GM18870 (cell line): ENCODE results near the gene CYP2W1.
"Not testable (repeated sequence)": the region's sequence is repeated elsewhere in the genome, so short reads cannot be mapped to it uniquely, and the experiment has no call there.

Experiments
- ATAC-seq: cut with Tn5 transposase; IDR thresholded peaks from one replicate; pipeline ENCODE4 v1.9.1; 2021; ENCODE audit warnings: moderate library complexity; ENCODE audit not compliant: unreplicated experiment

CYP2W1 gene

DNA sequence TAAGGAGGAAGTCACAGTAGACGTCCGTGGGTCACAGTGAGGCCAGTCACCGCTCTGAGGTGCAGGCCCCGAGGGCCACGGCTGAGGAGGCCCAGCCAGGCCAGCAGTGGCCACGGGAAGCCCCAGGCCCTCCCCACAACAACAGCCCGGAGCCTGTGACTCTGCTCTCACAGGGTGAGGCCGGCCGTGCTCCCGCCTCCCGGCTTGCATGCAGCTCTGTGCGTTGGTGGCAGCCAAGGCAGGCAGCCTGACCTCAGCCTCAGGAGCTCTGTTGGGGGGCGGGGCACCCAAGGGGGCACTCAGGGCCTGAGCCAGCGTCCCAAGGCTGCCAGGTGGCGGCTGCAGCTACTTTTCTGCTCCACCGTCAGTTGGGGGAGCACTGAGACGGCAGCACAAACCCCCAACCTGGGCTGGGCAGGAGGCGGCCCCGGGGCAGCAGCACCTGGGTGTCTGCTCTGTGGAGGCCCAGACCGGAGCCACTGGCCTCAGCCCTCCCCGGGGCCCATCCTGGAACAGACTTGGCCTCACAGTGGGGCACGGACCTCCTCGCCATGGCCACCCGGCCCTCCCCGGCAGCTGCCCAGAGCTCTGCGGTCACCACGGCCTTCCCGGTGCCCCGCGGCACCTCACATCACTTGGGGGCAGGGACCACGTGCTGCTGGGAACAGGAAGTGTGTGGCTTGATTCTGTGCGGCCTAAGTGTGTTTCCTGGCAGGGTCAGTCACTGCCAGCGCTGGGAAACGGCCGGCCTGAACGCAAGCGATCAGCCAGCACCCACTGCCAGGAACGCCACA is 13.3 kb downstream of the CYP2W1 start:
- no peak for ATAC-seq

DNA sequence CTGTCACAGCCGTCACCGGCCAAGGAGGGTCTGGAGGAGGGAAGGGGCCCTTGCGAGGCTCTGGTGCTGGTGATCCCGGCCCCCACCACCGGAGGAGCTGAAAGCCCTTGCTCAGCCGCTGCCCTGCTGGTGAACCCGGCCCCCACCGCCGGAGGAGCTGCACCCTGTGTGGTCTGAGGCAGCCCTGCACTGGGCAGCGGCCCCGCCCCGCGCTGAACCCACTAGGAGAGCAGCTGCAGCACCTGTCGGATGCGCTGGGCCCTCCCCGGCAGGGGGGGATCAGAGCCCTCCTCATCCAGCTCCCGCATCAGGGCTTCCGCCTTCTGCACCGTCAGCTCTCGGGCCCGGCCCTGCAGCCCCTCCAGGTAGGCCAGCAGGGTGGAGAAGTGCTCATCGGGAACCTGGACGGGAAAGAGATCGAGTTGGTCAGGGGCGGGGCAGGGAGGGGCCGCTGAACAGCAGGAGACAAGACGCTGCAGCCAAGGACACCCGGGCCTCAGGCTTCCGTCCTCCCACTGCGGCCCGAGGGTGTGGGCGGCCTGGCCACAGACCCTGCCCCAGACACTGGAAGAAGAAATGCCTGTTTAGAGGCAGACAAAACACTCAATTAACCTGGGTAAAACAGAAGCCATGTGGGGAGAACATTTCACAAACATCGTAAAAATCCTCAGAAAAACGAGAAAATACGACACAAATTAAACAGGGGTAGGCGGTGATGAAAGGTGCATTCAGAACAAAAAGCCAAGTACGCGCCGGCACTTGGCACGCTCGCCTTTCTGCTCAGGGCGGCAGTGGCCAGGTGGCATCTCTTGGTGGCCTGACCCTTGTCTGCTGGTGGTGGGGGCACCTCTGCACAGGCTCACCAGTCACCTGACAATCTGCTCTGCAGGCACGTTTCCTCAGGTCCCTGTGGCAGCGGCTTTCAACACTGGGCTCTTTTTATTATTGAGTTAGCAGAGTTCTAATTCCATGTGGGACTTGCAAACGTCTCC is 14.7 kb downstream of the CYP2W1 start:
- ATAC-seq: no peak

DNA sequence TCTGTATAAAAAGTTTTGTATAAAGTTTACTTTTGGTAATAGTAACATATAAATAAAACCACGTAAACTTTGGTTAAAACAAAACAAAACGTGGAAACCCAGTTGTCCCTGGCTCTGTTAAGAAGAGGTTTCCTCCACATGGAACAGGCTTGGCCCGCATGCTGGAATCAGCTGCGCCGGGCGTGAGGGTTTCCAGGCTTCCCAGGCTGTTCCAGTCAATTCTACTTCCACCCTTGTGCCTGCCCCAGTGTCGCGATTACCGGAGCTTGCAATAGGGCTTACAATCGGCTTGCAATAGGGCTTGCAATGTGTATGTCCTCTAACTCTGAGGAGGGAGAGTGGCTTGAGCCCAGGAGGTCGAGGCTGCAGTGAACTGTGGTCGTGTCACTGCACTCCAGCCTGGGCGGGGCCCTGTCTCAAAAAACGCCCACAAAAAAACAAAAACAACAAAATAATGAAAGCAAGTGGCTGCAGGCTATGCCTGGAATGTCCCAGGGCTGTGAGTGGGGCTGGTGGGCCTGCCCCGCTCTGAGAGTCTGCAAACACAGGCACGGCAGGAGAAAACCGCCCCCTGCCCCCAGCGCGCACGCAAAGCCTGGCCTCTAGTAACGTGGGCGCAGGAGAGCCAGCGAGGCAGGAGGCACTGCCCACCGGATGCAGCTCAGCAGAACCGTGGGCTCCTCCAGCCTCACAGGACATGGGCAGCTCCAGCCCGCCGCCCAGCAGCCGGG is 16.3 kb downstream of the CYP2W1 start:
- no peak for ATAC-seq

DNA sequence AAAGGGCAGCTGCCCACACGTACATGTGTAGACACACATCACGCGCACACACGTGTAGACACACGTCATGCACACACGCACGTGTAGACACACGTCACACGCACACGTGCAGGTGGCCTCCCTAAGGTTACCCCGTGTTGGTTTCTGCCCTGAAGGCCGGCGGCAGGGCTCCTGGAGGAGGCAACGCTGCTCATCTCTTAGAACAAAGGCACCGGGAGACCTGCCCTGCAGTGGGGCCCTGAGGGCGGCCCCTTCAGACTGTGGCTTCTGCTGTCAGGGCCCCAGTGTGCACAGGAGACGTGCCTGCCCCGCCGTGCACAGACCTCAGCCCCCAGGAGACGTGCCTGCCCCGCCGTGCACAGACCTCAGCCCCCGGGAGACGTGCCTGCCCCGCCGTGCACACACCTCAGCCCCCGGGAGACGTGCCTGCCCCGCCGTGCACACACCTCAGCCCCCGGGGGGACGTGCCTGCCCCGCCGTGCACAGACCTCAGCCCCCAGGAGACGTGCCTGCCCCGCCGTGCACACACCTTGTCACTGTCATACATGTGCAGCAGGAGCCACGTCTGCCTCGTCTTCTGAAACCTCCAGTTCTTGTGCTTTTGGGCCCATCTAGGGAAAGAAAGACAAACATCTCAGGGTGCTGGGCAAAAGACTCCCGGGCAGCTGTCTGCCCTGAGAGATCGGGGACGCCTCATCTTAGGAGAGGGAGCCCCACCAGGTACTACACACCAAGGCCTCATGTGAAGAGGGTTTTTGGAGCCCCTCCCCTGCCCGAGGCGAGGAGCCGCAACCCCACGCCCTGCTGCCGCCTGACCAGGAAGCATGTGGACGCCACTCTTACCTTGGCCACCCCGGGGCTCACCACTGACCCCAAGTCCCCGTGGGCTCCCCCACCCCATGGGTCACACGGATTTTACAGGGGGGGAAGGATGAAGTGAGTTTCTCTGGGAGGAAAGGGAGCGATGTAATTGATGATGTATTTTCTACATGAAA is 17.3 kb downstream of the CYP2W1 start:
- ATAC-seq: no peak

DNA sequence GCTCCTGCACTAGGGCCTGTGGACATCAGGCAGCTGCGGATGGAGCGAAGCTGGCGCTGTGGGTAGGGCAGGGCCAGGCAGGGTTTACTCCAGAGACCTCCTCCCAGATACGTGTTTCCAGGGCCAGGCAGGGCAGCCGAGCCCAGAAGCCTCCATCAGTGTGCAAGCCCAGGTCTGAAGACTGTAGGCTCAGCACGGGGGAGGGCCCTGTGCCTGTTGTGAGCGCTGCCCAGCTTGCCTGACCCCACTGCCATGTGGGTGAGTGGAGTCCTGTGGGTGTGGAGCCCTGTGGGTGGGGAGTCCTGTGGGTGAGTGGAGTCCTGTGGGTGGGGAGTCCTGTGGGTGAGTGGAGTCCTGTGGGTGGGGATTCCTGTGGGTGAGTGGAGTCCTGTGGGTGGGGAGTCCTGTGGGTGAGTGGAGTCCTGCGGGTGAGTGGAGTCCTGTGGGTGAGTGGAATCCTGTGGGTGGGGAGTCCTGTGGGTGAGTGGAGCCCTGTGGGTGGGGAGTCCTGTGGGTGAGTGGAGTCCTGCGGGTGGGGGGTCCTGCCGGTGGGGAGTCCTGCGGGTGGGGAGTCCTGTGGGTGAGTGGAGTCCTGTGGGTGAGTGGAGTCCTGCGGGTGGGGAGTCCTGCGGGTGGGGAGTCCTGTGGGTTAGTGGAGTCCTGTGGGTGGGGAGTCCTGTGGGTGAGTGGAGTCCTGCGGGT is 18.2 kb downstream of the CYP2W1 start:
- ATAC-seq: not testable (repeated sequence)

DNA sequence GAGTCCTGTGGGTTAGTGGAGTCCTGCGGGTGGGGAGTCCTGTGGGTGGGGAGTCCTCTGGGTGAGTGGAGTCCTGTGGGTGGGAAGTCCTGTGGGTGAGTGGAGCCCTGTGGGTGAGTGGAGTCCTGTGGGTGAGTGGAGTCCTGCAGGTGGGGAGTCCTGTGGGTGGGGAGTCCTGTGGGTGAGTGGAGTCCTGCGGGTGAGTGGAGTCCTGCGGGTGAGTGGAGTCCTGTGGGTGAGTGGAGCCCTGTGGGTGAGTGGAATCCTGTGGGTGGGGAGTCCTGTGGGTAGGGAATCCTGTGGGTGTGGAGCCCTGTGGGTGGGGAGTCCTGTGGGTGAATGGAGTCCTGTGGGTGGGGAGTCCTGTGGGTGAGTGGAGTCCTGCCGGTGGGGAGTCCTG is 19.0 kb downstream of the CYP2W1 start:
- ATAC-seq: not testable (repeated sequence)

DNA sequence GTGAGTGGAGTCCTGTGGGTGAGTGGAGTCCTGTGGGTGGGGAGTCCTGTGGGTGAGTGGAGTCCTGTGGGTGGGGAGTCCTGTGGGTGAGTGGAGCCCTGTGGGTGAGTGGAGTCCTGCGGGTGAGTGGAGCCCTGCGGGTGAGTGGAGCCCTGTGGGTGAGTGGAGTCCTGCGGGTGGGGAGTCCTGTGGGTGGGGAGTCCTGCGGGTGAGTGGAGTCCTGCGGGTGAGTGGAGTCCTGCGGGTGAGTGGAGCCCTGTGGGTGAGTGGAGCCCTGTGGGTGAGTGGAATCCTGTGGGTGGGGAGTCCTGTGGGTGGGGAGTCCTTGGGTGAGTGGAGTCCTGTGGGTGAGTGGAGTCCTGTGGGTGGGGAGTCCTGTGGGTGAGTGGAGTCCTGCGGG is 19.5 kb downstream of the CYP2W1 start:
- ATAC-seq: not testable (repeated sequence)

DNA sequence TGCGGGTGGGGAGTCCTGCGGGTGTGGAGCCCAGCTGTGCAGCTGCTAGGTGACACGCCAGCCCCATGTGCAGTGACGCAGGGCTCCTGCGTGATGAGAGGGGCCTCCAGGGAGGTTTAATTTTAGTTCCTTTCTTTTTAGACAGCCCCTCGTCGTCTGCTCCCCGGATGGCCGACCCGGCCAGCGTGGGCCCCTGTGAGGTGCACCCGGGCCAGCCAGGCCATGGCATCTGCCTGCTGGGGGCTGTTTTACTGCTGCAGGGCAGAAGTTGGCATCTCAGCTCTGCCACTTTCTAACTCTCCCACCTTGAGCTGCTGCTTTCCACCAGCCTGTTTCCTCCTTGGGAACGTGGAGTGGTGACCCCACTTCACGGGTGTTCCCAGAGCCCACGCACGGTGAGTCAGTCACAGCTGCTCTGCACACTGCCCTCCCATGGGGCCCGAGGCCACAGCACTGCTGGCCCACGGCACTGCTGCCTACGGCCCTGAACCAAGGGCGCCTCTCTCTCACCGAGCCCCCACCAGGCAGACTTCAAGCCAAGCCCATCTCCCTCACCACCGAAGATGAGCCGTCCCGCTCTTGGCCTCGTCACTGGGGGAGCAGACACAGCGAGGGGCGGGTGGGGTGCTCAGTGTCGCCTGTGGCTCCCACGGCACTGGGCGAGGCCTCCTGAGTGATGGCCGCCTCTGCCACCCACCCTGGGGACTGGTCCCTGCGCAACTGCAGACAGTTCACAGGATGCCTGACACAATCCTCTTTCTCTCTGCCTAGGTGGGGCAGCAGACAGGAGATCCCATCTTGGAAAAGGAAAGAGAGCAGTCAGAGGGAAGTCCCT is 21.3 kb downstream of the CYP2W1 start:
- ATAC-seq: no peak

DNA sequence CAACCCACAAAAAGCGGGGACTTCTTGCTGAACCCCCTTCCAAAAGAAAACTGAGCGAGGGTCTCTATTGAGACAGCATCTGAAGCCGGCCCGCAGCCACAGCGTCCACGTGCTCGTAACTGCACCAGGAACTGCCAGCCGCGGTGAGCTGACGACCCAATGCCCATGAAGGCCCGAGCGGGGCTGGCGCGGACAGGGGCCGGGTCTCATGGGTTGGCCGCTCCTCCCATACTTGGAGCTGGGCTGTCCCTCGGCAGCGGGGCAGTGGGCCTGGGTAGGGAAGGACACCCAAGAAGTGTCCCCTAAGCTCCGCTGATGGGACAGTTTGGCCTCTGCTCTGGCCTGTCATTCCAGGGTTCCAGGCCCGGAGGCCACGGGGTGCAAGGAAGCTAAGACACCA is 22.3 kb downstream of the CYP2W1 start:
- ATAC-seq: no peak

DNA sequence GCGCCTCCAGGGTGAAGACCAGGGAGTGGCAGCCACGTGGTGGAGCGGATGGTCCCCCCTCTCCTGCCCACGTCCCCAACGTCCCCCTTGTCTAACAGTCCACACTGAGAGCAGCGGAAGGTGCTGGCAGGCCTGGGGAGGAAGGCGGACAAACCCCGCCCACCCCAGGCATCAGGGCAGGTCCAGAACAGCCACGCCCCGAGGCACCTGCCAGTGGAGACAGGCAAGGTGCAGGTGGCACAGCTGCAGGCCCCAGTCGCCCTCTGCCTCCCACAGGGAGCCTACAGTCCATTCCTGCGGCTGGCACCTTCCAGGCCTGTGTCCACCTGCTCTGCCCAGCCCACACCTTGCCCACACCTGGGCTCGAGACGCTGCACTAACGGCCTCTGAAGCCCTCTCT is 24.9 kb downstream of the CYP2W1 start:
- no peak for ATAC-seq

DNA sequence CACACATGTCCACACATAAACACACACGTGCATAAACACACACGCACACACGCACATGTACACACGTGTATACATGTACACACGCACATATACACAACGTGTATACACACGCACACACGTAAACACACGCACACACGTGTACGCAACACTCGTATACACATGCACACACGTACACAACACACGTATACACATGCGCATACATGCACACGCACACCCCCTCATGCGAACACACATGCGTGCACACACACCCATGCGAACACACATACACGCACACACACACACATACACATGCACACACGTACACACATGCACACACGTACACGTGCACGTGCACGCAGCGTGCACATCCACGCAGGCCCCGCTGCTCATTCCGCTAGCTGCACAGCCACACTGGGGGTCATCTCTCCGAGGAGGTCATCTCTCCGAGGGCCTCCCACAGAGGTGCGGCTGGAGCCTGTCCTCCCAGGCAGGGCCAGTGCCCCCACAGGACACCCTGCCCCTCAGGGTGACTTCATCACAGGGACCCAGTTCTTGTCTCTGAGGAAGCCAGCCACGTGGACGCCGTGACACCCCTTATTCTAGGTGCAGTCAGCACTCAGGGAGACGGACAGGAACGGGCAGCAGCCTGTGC is 25.9 kb downstream of the CYP2W1 start:
- ATAC-seq: no peak

DNA sequence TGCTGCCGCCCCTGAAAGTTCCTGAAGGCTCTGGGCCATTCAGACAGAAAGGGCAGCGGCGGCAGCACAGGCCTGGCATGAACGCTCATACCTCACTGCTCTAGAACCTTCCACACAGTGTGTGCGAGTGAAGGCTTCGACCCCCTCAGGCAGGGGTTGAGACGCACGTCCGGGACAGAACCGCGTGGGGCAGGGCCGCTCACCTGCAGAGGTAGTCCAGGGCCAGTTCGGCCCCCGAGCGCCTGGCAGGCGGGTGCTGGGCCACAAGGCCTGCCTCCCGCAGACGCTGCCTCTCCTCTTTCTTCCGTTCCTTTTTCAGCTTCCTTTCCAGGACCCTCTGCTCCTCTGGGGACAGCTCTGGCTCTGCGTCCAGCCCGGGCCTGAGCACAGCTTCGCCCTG is 26.8 kb downstream of the CYP2W1 start:
- no peak for ATAC-seq

DNA sequence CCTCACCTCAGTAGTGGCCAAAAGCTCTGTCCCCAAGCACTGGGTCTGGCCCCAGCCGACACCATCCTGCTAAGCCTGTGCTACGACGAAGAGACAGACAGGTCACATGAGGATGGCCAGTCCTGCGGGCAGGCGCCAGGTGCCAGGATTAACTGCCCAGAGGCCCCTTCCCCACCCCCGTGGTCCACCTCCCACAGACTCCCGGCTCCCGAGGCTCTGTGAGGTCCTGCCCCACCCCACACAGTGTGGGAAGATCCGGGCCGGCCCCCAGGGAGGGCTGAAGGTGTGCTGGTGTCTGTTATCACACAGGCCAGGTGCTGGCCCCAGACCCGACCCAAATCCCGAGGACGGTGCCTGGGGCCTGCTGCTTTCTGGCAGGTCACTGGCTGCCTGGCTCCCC is 27.2 kb downstream of the CYP2W1 start:
- ATAC-seq: no peak

DNA sequence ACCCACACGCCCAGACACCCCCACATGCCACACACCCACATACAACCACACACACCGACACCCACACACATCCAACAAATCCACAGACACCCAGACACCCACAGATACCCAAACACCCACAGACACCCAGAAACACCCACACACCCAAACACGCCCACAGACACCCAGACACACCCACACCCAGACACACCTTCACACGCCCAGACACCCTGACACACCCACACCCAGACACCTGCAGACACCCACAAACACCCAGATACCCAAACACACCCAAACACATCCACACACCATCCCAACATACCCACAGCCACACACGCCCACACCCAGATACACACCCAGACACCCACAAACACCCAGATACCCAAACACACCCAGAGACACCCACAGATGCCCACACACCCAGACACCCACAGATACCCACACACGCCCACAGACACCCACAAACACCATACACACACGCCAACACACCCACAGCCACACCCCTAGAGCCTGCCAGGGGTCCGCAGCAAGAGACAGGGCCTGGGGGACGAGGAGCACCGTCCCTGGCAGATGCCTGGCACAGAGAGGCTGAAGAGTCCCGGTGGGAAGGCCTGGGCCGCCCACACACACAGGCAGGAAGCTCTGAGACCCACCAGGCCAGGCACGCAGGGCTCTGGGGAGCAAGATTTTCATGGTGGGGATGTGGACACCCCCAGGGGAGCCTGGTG is 28.5 kb downstream of the CYP2W1 start:
- no peak for ATAC-seq

DNA sequence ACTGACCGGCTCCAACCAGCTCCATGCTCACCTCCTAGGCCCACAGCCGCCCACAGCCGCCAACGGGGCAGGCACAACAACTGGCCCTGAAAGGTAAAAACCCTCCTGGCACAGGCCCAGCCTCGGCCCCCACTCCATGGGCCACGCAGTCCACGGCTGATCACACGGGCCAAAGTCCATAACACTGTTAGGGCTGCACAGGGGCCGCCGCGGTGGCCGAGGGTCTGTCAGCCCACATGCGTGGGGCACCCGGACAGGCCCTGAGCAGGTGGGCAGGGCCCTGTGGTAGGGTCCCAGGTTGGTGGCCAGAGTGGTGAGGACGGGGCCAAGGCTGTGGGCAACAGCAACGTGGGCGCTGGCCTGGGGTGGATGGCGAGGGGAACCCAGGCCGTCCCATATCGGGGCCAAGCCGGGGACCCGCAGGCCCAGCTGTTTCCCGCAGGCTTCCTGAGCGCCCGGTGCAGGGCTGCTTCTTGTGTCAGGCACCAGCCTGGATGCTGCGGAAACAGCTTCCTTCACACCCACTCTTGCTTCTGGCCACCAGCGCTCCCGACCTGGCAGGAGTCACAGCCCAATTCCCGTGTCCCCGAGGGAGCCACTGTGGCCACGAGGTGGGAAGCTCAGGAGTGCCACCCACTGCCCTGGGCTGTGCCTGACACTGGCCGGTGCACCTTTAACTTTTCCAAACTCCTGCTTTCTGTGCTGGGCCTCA is 29.2 kb downstream of the CYP2W1 start:
- no peak for ATAC-seq

DNA sequence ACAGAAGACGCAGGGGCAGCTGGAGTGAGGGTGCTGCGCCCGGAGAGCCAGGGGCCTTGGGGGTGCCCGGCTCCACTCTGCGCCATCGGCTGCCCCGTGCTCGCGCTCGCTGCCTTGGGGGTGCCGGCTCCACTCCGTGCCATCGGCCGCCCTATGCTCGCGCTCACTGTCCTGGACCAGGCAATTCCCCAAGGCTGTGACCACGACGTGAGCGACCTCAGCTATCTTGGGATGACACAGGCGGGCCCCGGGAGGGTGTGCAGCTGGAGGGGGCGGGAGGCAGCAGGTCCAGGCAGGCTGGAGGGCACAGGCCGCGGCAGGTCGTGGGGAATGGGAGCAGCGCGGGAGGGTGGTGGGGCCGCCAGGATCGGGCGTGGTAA is 29.7 kb downstream of the CYP2W1 start:
- ATAC-seq: no peak

DNA sequence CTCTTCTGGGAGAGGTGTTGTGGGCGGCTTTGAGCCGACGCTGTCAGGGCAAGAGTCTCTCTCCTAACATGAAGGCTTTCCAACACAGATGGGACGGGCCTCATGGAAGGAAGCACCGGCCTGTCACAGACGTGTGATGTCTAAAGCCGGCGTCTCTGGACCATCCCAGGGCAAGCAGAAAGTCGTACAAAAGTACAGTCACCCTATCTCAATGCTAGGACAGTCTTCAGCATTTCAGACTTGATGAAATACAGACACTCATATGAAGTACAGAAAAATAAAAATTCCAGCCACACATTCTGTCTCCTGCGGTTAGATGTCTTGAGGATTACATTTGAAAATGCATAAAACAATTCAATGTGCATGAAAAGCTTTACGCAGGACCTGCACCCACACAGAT is 30.6 kb downstream of the CYP2W1 start:
- no peak for ATAC-seq
